Astrocyte (in vitro differentiated cells and primary cell): Measurements from ENCODE around the gene CPNE4.

ENCODE experiments used
- CTCF ChIP-seq: IDR thresholded peaks from 2 replicates; pipeline ENCODE4 v1.5.1; 2011; ENCODE audit warnings: low read depth, mild to moderate bottlenecking, inconsistent platforms, low read length, moderate library complexity; ENCODE audit not compliant: insufficient read depth
- EZH2 ChIP-seq: IDR thresholded peaks from 2 replicates; pipeline ENCODE4 v1.6.1; 2012; ENCODE audit warnings: mild to moderate bottlenecking, low read length, inconsistent platforms; ENCODE audit not compliant: insufficient read depth

- TF ChIP-seq CTCF (no peak), EZH2 (no peak)
Measured at GRCh38 chr3:131502530-131503319, 532.1 kb downstream of the CPNE4 start, which contains the start of gene MRPL3.
